Activated naive CD4-positive, alpha-beta T cell treated with anti-CD3 and anti-CD28 coated beads, Interleukin-2, amount 50 U/mL, for 72 hours (primary cell): ENCODE measurements around the gene OR5K1. TPM values are rescaled to one million over a fixed set of nuclear protein-coding genes. Genes with fewer than 3 reads are reported as not detected.

Source experiments
- ATAC-seq, 2 donors: fragments of 150-1000 bp; cut with Tn5 transposase; 2 replicates each; pipeline ENCODE4 v1.10.0; 2021; ENCODE audit warnings: mild to moderate bottlenecking in 2 of 2, moderate library complexity in 2 of 2
- DNase-seq, 2 donors: peaks; one replicate each; pipeline ENCODE4 v3.0.0; 2021 to 2022; ENCODE audit warnings: low spot score in 2 of 2
- H3K27ac Mint-ChIP-seq, 2 donors: one replicate each; pipeline ENCODE4 v1.8.0; 2022; ENCODE audit warnings: mild to moderate bottlenecking in 2 of 2, mixed read lengths in 2 of 2
- H3K36me3 Mint-ChIP-seq, 2 donors: one replicate each; pipeline ENCODE4 v1.8.0; 2022; ENCODE audit warnings: mixed read lengths in 2 of 2
- H3K9me3 Mint-ChIP-seq, 2 donors: one replicate each; pipeline ENCODE4 v1.8.0; 2022; ENCODE audit warnings: mixed read lengths in 2 of 2
- total RNA-seq, 2 donors: library from RNA; stranded (reverse); gene quantifications; one replicate each; pipeline ENCODE4 v1.2.3, GENCODE V29; 2022

Gene OR5K1
- not detected for total RNA-seq

DNA sequence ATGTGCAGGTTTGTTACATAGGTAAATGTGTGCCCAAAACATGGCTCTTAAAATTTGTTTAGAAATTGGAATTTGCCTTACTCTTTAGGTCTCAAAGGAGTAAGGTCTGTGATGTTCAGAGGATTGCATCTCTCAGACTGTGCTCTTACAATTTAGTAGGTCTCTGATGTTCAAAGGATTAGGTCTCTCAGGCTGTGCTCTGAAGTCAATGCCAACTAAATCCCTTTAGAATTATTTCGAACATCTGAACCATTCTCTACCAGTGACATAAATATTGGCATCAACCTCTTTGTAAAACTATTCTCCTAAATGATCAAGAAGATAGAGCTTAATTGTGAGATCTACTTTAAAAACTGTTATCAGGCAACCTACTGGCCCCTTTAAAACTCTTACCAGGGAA is at the start of gene OR5K1:
OR5K1 (plus strand) TSS at position 301 of the 400 bp plus-strand sequence. CDS start 6,376 bp downstream, outside the sequence.
- Mint-ChIP-seq H3K9me3 (peaks cover 5 to 7% of the 10 kb centered on the region in 2 donors), H3K27ac (no peak within 1 kb of the TSS), H3K36me3 (no peaks in the 10 kb centered on the region)
- DNase-seq (no peak), ATAC-seq (no peak)

DNA sequence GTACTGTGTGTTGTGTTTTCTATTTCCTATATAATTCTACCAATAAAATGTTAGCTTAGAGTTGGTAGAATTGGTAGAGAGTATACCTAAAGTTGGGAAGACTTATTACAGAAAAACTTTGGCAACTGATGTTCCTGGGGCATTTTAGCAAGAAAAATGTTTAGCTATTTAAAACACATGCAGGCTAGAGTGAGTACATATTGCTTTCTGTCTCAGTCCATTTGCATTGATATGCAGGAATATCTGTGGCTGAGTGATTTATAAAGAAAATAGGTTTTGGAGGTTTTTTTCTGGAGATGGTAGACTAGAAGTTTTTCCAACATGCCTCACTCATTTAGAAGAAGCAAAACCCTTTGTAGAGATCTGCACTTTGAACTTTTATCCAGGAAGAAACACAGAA is 30.4 kb upstream of the OR5K1 start:
- no peak for DNase-seq
- ATAC-seq: no peak
- peaks cover 6 to 13% of the 10 kb centered on the region in 2 donors for H3K36me3 Mint-ChIP-seq
- peaks cover 16 to 22% of the 10 kb centered on the region in 2 donors for H3K9me3 Mint-ChIP-seq
- peak overlapping the region in 1 of 2 donors; percentile 15 for H3K27ac Mint-ChIP-seq

DNA sequence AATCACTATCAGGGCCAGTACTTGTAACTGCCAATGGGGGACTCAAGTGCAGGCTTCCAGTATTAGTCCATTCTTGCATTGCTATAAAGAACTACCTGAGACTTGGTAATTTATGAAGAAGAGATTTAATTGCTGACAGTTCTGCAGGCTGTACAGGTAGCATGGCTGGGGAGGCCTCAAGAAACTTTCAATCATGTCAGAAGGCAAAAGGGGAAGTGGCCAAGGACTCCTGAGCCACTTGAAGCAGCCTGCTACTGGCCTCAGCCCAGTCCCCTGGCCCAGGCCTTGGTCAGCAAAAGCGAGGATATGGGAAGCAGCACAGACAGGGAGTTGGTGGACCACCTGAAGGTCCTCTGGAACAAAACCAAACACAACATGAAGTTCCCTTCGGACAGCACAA is 29.2 kb upstream of the OR5K1 start:
- peaks cover 6 to 12% of the 10 kb centered on the region in 2 donors for H3K36me3 Mint-ChIP-seq
- no peak overlapping the region for H3K27ac Mint-ChIP-seq
- DNase-seq: no peak
- ATAC-seq: no peak
- H3K9me3 Mint-ChIP-seq: peaks cover 16 to 18% of the 10 kb centered on the region in 2 donors

DNA sequence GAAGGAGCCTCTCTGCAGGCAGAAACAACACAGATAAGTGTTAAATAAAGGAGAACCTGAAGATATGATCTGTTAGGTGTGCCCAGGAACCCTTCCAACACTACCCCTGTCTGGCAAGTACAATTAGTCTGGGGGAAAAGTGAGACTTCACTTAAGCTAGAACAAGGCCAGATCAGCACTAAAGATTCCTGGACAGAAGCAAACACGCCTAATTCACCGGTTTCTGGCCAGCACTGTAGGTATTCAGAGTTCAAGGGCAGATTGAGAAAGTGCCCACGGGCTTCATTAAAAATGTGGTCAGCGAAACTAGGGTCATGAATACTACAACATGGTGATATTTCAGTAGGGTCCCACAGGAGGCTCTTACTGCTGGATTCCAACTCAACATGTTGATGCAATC is 28.6 kb upstream of the OR5K1 start:
- H3K9me3 Mint-ChIP-seq: peaks cover 10 to 12% of the 10 kb centered on the region in 2 donors
- DNase-seq (no peak), ATAC-seq (no peak)
- H3K27ac Mint-ChIP-seq: no peak overlapping the region
- H3K36me3 Mint-ChIP-seq: peaks cover 6% of the 10 kb centered on the region in 2 donors

DNA sequence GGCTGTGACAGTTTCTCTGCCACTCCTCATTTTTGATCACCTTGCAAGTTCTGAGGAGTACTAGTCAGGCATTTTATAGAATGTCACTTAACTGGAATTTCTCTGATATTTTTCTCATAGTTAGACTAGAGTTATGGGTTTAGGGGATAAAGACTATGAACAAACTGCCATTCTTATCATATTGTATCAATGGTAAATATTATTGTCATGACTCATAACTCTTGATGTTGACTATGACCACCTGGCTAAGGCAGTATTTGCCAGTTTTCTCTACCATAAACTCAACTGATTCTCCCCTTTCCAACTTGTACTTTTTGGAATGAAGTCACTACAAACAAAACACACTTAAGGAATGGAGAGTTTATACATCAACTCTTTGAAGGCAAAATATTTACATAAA is 22.7 kb upstream of the OR5K1 start:
- no peak for DNase-seq
- H3K9me3 Mint-ChIP-seq: no peaks in the 10 kb centered on the region
- ATAC-seq: no peak
- H3K27ac Mint-ChIP-seq: no peak overlapping the region
- no peaks in the 10 kb centered on the region for H3K36me3 Mint-ChIP-seq

DNA sequence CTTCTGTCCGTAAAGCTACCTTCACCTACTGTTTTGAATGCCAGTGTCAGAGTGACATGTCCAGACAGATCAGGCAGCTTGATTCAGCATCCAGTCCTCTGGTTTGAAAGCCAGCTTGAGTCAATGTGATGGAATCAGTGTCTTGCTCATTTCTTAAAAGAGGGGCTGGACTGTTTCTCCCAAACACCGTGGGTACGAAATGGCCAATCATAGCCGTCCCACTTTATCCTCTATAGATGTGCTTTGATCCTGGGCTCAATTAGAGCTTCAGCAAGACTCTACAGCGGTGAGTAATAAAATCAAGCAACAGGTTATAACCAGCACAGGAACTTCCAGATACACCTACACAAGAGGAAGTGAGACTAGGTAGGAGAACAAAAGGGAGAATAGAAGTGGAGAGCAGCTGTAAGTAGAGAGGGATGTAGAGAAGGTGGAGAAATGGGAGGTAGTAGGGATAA is 17.0 kb upstream of the OR5K1 start:
- DNase-seq (no peak), ATAC-seq (peak in 1 of 2 donors; percentile 11)
- H3K27ac Mint-ChIP-seq: peak overlapping the region in 1 of 2 donors; percentile 7
- H3K36me3 Mint-ChIP-seq: peaks cover 0 to 5% of the 10 kb centered on the region in 2 donors
- peaks cover 4 to 8% of the 10 kb centered on the region in 2 donors for H3K9me3 Mint-ChIP-seq

DNA sequence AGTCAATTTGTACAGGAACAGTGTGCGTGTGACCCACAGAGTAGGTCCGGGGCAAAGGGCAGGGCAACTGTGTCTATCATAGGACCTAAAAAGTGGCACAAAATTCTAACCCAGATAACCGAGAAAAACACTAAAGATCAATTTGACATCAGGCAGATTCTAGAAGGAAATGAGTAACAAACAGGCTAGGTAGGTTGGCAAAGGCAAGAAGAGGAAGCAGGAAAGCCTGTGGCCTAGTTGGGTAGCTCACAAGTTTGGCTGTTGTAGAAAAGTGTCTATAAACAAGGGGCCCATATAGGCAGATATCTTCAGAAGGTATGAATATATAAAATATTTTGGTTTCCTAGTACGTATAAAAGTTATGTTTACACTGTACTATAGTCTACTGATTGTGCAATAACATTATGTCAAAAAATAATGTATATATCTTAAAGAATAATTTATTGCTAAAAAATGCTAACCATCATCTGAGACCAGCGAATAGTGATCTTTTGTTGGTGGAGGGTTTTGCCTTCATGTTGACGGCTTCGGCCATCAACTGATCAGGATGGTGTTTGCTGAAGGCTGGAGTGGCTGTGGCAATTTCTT is 13.3 kb upstream of the OR5K1 start:
- no peak for ATAC-seq
- DNase-seq: no peak
- H3K36me3 Mint-ChIP-seq: peaks cover 0 to 5% of the 10 kb centered on the region in 2 donors

DNA sequence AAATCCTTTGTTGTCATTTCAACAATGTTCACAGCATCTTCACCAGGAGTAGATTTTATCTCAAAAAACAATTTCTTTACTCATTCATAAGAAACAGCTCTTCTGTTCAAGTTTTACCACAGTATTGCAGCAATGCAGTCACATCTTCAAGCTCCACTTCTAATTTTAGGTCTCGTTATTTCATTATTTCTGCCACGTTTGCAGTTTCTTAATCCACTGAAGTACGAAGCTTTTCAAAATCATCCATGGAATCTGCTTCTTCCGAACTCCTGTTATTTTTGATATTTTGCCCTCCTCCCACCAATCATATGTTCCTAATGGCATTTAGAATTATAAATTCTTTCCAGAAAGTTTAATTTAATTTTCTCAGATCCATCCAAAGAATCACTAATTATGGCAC is 12.6 kb upstream of the OR5K1 start:
- no peak for DNase-seq
- H3K36me3 Mint-ChIP-seq: peaks cover 0 to 5% of the 10 kb centered on the region in 2 donors

More for the DNA sequence above, 13.3 kb upstream of the OR5K1 start:
- H3K27ac Mint-ChIP-seq: no peak overlapping the region
- peaks cover 4 to 8% of the 10 kb centered on the region in 2 donors for H3K9me3 Mint-ChIP-seq

DNA sequence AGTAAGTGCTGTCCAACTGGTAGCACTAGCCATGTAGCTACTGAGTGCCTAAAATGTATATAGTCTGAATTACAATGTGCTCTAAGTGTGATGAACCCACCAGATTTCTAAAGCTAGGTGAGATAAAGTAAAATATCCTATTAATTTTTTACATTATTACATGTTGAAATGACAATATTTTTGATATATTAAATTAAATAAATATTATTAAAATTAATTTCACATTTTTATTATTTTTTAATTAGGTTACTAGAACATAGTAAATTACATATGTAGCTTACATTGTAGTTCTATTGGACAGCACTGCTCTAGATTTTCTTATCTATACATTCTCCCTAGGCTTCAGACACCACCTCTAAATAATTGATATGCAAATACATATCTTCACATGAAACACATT is 9.2 kb upstream of the OR5K1 start:
- no peak for DNase-seq
- Mint-ChIP-seq H3K36me3 (no peaks in the 10 kb centered on the region), H3K27ac (no peak overlapping the region), H3K9me3 (peaks cover 0 to 3% of the 10 kb centered on the region in 2 donors)
- ATAC-seq: no peak

More for the DNA sequence above, 12.6 kb upstream of the OR5K1 start:
- Mint-ChIP-seq H3K9me3 (peaks cover 4 to 8% of the 10 kb centered on the region in 2 donors), H3K27ac (no peak overlapping the region)
- no peak for ATAC-seq

DNA sequence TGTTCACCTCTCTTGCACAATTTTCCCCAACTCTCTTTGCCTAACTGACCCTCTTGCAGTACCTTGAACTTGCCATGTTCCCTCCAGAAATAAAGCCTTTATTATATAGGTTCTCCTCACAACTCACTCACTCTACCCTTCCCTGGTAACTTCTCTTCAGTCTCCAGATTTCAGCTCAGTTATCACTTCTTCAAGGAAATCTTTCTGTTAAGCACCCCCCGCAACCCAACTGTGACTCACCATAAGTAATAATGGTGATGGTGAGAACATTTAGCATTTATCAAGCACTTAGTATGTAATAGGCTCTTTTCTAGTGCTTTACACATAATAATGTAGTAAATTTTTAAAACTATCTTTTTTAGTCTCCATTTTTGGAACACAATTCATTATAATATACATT is 8.1 kb upstream of the OR5K1 start:
- Mint-ChIP-seq H3K36me3 (no peaks in the 10 kb centered on the region), H3K9me3 (peaks cover 0 to 5% of the 10 kb centered on the region in 2 donors), H3K27ac (no peak overlapping the region)
- ATAC-seq (no peak), DNase-seq (no peak)

DNA sequence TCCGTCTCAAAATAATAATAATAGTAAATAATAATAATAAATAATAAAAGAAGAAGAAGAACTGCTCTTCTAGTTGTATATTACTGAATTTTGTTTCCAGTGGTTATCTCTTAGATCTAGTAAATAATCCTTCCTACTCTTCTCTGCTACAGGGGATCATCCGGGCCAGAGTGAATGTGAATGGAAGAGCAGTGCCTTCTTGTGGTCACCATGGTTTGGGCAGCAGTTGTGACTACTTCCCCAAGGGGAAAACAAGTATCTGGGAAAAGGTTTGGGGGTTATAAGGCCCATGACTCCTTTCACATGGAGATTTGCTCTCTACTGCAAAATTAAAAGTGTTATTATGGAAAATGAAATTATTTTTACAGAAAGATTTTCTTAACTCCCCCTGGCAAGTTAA is 5.5 kb upstream of the OR5K1 start:
- Mint-ChIP-seq H3K36me3 (no peaks in the 10 kb centered on the region), H3K9me3 (peaks cover 5 to 6% of the 10 kb centered on the region in 2 donors), H3K27ac (no peak overlapping the region)
- DNase-seq (no peak), ATAC-seq (no peak)

DNA sequence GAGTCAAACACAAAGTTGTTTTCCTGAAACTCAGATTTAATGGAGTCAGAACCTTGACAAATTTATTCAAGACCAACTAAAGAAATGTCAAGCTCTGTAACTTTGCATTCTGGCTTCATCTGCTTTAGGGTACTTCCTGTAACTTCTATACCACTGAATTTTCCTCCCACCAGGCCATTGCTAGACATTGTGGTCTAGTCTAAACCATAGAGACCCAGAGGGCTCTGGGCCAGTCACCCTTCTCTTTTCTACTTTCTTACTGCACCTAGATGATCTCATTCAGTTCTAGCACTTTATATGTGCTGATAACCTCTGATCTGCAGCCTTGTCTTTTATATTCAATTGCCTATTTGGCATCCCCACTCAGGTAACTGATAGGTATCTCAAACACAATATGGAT is 2.8 kb upstream of the OR5K1 start:
- H3K36me3 Mint-ChIP-seq: no peaks in the 10 kb centered on the region
- no peak for ATAC-seq
- H3K9me3 Mint-ChIP-seq: peaks cover 5 to 6% of the 10 kb centered on the region in 2 donors
- H3K27ac Mint-ChIP-seq: no peak overlapping the region
- no peak for DNase-seq

DNA sequence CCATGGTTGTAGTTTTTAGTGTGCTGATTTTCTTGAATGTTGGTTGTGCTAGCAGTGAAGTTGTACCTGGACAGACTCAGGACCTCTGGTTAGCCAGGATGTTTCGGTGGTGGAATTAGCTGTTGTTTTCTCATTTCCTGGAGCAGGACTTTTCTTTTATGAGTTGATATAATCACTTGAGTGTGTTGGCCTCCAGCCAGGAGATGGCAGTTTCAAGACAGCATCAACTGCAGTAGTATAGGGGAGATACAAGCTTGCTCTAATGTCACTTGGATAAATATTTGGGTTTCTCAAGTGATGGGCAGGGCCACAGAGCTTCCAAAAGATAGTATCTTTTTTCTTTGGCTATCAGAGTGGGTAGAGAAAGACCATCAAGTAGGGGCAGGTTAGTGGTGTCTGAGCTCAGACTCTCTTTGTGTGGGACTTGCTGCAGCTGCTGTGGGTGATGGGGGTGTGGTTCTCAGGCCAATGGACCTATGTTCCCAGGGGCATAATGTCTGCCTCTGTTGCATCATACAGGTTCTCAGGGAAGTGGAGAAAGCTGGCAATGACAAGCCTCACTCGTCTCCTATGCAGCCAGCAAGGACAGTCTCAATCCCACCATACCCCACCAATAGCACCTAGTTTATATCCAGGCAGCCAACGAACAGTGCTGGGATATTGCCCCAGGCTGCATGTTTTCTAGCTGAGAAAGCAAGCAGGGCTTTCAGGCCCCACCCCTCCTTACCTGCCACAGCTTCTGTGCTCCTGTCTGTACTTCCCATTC is 19.9 kb downstream of the OR5K1 start:
- peaks cover 29 to 38% of the 10 kb centered on the region in 2 donors for H3K36me3 Mint-ChIP-seq
- H3K27ac Mint-ChIP-seq: peak overlapping the region in 1 of 2 donors; percentile 17
- ATAC-seq (no peak), DNase-seq (no peak)
- H3K9me3 Mint-ChIP-seq: peaks cover 22 to 38% of the 10 kb centered on the region in 2 donors

DNA sequence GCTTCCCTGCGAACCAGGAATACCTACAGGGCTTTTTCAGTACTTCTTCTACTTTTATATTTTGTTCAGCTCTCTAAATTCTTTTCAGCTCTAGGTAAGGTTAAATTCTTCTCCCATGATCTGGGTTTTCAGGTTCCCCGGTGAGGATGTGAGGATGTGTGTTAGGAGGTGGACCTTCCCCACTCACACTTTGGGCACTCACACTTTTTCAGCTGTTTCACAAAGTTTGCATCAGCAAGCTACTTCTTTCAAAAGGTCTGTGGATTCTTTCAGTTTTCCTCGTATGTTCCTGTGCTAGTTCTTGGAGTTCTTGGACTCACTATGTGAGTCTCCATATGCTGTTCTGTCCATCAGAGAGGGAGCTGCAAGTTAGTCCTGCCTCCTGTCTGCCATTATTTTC is 20.6 kb downstream of the OR5K1 start:
- DNase-seq (no peak), ATAC-seq (no peak)
- no peak overlapping the region for H3K27ac Mint-ChIP-seq
- H3K36me3 Mint-ChIP-seq: peaks cover 29 to 43% of the 10 kb centered on the region in 2 donors
- H3K9me3 Mint-ChIP-seq: peaks cover 29 to 43% of the 10 kb centered on the region in 2 donors

DNA sequence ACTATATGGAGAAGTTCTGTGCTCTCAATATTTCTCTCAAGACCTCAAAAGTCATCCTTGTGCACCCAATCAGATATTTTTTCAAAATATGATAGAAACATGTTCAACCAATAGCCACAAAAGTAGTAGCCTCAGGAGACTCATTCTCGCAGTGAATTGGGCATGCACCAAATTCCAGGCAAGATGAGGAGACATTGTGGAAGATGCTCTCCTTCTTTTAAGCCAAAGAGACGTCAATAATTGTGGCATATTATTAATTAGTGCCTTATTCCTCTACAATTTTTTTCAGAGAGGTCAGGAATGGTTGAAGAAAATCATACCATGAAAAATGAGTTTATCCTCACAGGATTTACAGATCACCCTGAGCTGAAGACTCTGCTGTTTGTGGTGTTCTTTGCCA is 34.4 kb downstream of the OR5K1 start, which contains the start of gene OR5K2:
OR5K2 (plus strand) TSS at position 301 of the 400 bp plus-strand sequence; CDS start at position 301, 0 bp downstream.
- peaks cover 0 to 4% of the 10 kb centered on the region in 2 donors for H3K36me3 Mint-ChIP-seq
- H3K27ac Mint-ChIP-seq: no peak within 1 kb of the TSS
- ATAC-seq (no peak), DNase-seq (no peak)
- H3K9me3 Mint-ChIP-seq: no peaks in the 10 kb centered on the region

DNA sequence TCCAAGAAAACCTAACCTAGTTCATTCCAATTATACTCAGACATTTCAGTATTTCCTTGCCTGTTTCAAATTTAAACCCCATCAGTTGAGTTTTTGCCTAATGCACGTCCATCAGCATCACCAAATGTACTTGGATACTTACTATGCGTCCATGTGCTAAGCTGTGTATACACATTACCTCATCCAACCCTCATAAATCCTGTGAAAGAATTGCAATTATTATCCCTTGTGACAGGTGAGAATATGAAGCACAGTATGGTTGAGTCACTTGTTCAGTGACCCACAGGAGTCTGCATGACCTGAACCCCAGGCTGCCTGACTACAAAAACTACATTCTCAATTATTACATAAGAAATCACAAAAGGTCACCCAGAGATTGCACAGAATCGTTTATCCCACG is 37.0 kb downstream of the OR5K1 start:
- ATAC-seq: no peak
- H3K36me3 Mint-ChIP-seq: peaks cover 0 to 12% of the 10 kb centered on the region in 2 donors
- no peaks in the 10 kb centered on the region for H3K9me3 Mint-ChIP-seq
- no peak for DNase-seq
- no peak overlapping the region for H3K27ac Mint-ChIP-seq

DNA sequence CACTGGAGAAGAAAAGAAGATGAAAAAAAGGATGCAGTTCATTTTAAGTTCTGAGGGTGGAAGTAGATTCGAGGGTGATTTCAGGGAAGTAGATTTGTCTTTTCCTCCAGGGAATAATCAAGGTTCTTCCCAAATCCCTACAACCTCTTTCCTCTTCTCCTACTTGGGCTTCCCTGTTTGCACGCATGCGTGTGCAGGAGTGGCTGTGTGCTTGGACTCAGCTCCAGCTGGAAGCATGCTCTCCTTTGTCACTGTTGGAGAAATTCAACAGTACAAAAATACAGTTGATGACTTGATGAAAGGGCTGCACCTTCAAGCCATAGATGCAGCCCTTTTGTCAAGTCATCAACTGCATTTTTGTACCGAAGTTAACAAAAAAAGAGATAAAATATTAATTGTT is 38.3 kb downstream of the OR5K1 start:
- Mint-ChIP-seq H3K9me3 (no peaks in the 10 kb centered on the region), H3K27ac (no peak overlapping the region), H3K36me3 (peaks cover 5 to 17% of the 10 kb centered on the region in 2 donors)
- ATAC-seq (no peak), DNase-seq (no peak)
